ENCODE data around the gene CDK19. TPM values are rescaled to one million over a fixed set of nuclear protein-coding genes. Genes with fewer than 3 reads are reported as not detected.

CDK19 gene
- total RNA-seq, 4 donors from 2014 or later: 10.8 to 13.2 (median 12.1) TPM

DNA sequence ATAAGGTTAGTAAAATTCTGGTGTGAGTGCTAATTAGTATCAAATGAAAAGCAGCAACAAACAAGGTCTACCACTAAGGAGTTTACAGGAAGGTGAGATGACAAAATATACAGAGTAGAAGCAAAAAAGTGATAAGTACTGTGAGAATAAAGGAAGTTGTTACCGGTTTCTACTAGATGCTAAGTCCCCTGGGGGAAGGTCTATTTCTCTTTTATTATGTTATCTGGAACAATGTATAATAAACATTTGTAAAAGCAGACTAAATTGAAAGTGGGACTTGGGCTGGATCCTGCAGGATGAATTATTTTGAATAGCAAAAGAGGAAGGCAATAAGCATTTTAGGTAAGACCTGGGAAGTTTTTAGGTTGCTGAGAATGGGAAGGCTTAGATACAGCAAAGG, 180.2 kb downstream of the CDK19 start:
- H3K4me1 ChIP-seq: no peaks in the 10 kb centered on the region
- H3K27me3 ChIP-seq: no peaks in the 10 kb centered on the region
- intact Hi-C loops (cut with DNase I): no loop called here
- WGBS, 2 donors: 47 to 48% methylated on average over 1 of the region's 1 CpG
- peaks cover 0 to 13% (median 4%) of the 10 kb centered on the region in 3 donors for H3K36me3 ChIP-seq
- H3K9me3 ChIP-seq: no peaks in the 10 kb centered on the region
- DNase-seq: no peak
- no peak for TF ChIP-seq POLR2A (IDR thresholded peaks at IDR 0.05)
- TF ChIP-seq, protein P1, sequence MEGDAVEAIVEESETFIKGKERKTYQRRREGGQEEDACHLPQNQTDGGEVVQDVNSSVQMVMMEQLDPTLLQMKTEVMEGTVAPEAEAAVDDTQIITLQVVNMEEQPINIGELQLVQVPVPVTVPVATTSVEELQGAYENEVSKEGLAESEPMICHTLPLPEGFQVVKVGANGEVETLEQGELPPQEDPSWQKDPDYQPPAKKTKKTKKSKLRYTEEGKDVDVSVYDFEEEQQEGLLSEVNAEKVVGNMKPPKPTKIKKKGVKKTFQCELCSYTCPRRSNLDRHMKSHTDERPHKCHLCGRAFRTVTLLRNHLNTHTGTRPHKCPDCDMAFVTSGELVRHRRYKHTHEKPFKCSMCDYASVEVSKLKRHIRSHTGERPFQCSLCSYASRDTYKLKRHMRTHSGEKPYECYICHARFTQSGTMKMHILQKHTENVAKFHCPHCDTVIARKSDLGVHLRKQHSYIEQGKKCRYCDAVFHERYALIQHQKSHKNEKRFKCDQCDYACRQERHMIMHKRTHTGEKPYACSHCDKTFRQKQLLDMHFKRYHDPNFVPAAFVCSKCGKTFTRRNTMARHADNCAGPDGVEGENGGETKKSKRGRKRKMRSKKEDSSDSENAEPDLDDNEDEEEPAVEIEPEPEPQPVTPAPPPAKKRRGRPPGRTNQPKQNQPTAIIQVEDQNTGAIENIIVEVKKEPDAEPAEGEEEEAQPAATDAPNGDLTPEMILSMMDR (IDR thresholded peaks at IDR 0.05): no peak
- no peak overlapping the region for H3K27ac ChIP-seq
- no peak overlapping the region for H3K4me3 ChIP-seq

GRCh38 chr6:110633731-110634213, 181.5 kb downstream of the CDK19 start:
- Histone ChIP-seq H3K36me3 (peaks cover 0 to 21% (median 4%) of the 10 kb centered on the region in 3 donors), H3K9me3 (no peaks in the 10 kb centered on the region), H3K27me3 (no peaks in the 10 kb centered on the region), H3K4me3 (no peak overlapping the region), H3K4me1 (no peaks in the 10 kb centered on the region), H3K27ac (no peak overlapping the region)
- intact Hi-C loops (cut with DNase I): no loop called here
- no peak for DNase-seq
- whole genome bisulfite sequencing, 2 donors: 84 to 91% methylated on average over 2 of the region's 2 CpGs
- no peak for TF ChIP-seq POLR2A (IDR thresholded peaks at IDR 0.05)
- TF ChIP-seq, protein P1 (IDR thresholded peaks at IDR 0.05): no peak

- H3K27ac ChIP-seq: no peak overlapping the region
- H3K9me3 ChIP-seq: no peaks in the 10 kb centered on the region
- peaks cover 0 to 47% (median 4%) of the 10 kb centered on the region in 3 donors for H3K36me3 ChIP-seq
- H3K4me1 ChIP-seq: no peaks in the 10 kb centered on the region
- WGBS, 2 donors: 100% methylated on average over 2 of the region's 2 CpGs
- TF ChIP-seq POLR2A (IDR thresholded peaks at IDR 0.05): no peak
- TF ChIP-seq, protein P1 (IDR thresholded peaks at IDR 0.05): no peak
- intact Hi-C loops (cut with DNase I): no loop called here
- DNase-seq: no peak
- H3K27me3 ChIP-seq: no peaks in the 10 kb centered on the region
- H3K4me3 ChIP-seq: no peak overlapping the region
Observed at GRCh38 chr6:110629153-110629552, 186.1 kb downstream of the CDK19 start.

DNA sequence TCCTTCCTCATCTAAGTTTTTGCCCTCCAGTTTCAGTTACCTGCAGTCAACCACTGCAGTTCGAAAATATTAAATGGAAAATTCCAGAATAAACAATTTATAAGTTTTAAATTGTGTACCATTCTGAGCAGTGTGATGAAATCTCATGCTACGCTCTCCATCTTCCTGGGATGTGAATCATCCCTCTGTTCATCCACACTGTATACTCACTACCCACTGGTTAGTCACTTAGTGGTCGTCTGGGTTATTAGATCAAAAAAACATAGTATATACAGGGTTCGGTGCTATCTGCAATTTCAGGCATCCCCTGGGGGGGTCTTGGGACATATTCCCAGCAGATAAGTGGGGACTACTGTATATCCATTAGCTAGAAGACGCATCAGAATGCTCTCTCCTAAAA, 186.9 kb downstream of the CDK19 start:
- Histone ChIP-seq H3K4me1 (no peaks in the 10 kb centered on the region), H3K4me3 (no peak overlapping the region), H3K27ac (no peak overlapping the region), H3K27me3 (no peaks in the 10 kb centered on the region), H3K9me3 (no peaks in the 10 kb centered on the region), H3K36me3 (peaks cover 0 to 48% (median 4%) of the 10 kb centered on the region in 3 donors)
- 79 to 88% methylated on average over 5 of the region's 5 CpGs for WGBS, 2 donors
- intact Hi-C loops (cut with DNase I): no loop called here
- DNase-seq: no peak
- no peak for TF ChIP-seq POLR2A (IDR thresholded peaks at IDR 0.05)
- TF ChIP-seq, protein P1 (IDR thresholded peaks at IDR 0.05): no peak

DNA sequence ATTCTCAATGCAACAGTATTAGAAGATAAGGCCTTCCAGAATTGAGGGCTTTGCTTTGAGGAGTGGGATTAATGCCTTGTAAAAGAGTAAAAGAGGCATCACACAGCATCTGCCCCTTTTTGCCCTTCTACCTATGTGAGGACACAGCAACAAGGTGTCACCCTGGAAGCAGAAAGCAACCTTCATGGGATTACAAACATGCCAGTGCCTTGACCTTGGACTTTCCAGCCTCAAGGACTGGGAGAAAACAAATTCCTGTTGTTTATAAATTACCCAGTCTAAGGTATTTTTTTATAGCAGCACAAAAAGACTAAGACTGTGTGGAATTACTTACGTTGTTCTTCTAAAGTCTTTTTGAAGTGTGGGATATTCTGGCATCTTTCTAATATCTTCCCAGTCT, 188.8 kb downstream of the CDK19 start:
- intact Hi-C loops (cut with DNase I): no loop called here
- Histone ChIP-seq H3K4me3 (no peak overlapping the region), H3K36me3 (peaks cover 0 to 67% (median 4%) of the 10 kb centered on the region in 3 donors), H3K9me3 (no peaks in the 10 kb centered on the region), H3K4me1 (no peaks in the 10 kb centered on the region), H3K27ac (no peak overlapping the region), H3K27me3 (no peaks in the 10 kb centered on the region)
- no peak for DNase-seq
- WGBS, 2 donors: 100% methylated on average over 1 of the region's 1 CpG
- no peak for TF ChIP-seq POLR2A (IDR thresholded peaks at IDR 0.05)
- TF ChIP-seq, protein P1 (IDR thresholded peaks at IDR 0.05): no peak
